Heart left ventricle (tissue), 13 donors: ENCODE measurements around the gene GOLGB1.

Experiments
- POLR2A ChIP-seq, 2 donors: fragments of 450-650 bp; IDR thresholded peaks; one replicate each; pipeline ENCODE4 v1.6.1; 2017; ENCODE audit warnings: antibody characterized with exemption in 2 of 2, mild to moderate bottlenecking in 2 of 2, moderate library complexity in 2 of 2
- TF ChIP-seq, protein P1 (sequence below), 12 donors: fragments of 200-600 bp; sonication (generic) in 4 of 12; IDR thresholded peaks; one replicate each; pipeline versions ENCODE4 v1.5.0 to v1.8.0; 2018 to 2022; ENCODE audit warnings: antibody characterized with exemption in 12 of 12, mild to moderate bottlenecking in 5 of 12
- donor health status: ischemic (EF 13 %, LVEDD 7.1; RV severe dilation, severe dysfunction).
- donor health status: DM: no; HTN: yes; CAD: no.
- donor health status: DM: no; HTN: no; CAD: no.
- donor health status: ischemic (EF 25% LVEDD 6.9; RV normal size, moderate dysfunction).
- donor health status: ischemic (EF 25% LVEDD 5.7; RV mildly dilated, moderate dysfunction).
- donor health status: ischemic (EF 35%, LVEDD 5.7; RV mildly dilated, moderate dysfunction).
- donor health status: nonischemic (EF 11% LVEDD 7.7; RV severe dilation, severe dysfunction).
- donor health status: DM: yes; HTN: yes; CAD: no.
- donor health status: PGD.
- donor health status: ischemic (EF 29% LVEDD 5.4; RV normal size, mild dysfunction).
- donor health status: nonischemic (EF 23%, LVEDD 6.1; RV moderate dilation, normal function).

DNA sequence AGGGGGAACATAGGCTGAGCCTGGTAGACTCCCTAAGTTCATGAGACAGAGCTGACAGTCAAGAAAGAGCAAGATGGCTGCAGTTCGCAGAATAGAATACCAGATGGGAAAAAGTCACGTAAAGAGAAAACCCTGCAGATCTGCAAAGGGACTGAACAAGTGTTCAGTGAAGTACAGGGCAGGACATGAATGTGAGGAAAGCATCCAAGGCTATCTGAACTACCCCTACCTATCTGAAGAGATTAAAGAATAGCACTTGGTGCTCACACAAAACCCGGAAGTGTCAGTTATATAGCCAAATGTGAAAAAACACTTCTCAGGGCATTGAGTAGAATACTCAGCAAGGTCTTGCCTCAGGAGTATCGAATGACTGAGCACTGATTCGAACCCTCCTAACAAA, 44.0 kb downstream of the GOLGB1 start:
- TF ChIP-seq, protein P1, sequence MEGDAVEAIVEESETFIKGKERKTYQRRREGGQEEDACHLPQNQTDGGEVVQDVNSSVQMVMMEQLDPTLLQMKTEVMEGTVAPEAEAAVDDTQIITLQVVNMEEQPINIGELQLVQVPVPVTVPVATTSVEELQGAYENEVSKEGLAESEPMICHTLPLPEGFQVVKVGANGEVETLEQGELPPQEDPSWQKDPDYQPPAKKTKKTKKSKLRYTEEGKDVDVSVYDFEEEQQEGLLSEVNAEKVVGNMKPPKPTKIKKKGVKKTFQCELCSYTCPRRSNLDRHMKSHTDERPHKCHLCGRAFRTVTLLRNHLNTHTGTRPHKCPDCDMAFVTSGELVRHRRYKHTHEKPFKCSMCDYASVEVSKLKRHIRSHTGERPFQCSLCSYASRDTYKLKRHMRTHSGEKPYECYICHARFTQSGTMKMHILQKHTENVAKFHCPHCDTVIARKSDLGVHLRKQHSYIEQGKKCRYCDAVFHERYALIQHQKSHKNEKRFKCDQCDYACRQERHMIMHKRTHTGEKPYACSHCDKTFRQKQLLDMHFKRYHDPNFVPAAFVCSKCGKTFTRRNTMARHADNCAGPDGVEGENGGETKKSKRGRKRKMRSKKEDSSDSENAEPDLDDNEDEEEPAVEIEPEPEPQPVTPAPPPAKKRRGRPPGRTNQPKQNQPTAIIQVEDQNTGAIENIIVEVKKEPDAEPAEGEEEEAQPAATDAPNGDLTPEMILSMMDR (IDR thresholded peaks at IDR 0.05) = no peak
- no peak for TF ChIP-seq POLR2A (IDR thresholded peaks at IDR 0.05)
